Endothelial cell of umbilical vein (primary cell): ENCODE data around the gene SH3BP4.

ENCODE experiments used
- EZH2 ChIP-seq: IDR thresholded peaks from 2 replicates; pipeline ENCODE4 v1.6.1; 2012; ENCODE audit warnings: borderline replicate concordance, low read depth, mild to moderate bottlenecking, moderate library complexity, low read length, inconsistent platforms; ENCODE audit not compliant: severe bottlenecking
- GATA2 ChIP-seq: IDR thresholded peaks from 2 replicates; pipeline ENCODE4 v1.7.0; 2011; ENCODE audit warnings: low read depth, mild to moderate bottlenecking, moderate library complexity, mixed read lengths, low read length; ENCODE audit not compliant: insufficient read length, insufficient read depth
- JUN ChIP-seq: IDR thresholded peaks from 2 replicates; pipeline ENCODE4 v1.6.1; 2011; ENCODE audit warnings: borderline replicate concordance, low read depth; ENCODE audit not compliant: insufficient read length, insufficient read depth
- MYC ChIP-seq: IDR thresholded peaks from one replicate; pipeline ENCODE4 v1.6.1; 2011; ENCODE audit warnings: mild to moderate bottlenecking, low read depth, low read length
- POLR2A ChIP-seq: IDR thresholded peaks from 2 replicates; pipeline ENCODE4 v1.6.1; 2012; ENCODE audit warnings: low read depth, mild to moderate bottlenecking, control low read depth, low read length
- POLR2AphosphoS5 ChIP-seq: IDR thresholded peaks from 2 replicates; pipeline ENCODE4 v1.6.1; 2012; ENCODE audit warnings: low read depth, mild to moderate bottlenecking, control low read depth, low read length, moderate library complexity; ENCODE audit not compliant: insufficient read depth
- TF ChIP-seq, protein P1 (sequence below): IDR thresholded peaks from 2 replicates; pipeline ENCODE4 v1.6.1; 2011; ENCODE audit not compliant: insufficient read depth, insufficient read length
- TF ChIP-seq, protein P2 (sequence below), 2 donors: IDR thresholded peaks; 1 replicate in 1 of 2; 2 replicates in 1 of 2; pipeline ENCODE4 v1.5.1; 2011; ENCODE audit warnings: low read length in 2 of 2, mild to moderate bottlenecking in 2 of 2, moderate library complexity in 2 of 2, control low read depth in 1 of 2, inconsistent platforms in 1 of 2, low read depth in 1 of 2; ENCODE audit not compliant: insufficient read depth in 1 of 2; ENCODE audit errors: extremely low read depth in 1 of 2

GRCh38 chr2:235082578-235083338, 130.9 kb downstream of the SH3BP4 start:
- TF ChIP-seq, protein P1, sequence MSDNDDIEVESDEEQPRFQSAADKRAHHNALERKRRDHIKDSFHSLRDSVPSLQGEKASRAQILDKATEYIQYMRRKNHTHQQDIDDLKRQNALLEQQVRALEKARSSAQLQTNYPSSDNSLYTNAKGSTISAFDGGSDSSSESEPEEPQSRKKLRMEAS: no peak
- TF ChIP-seq, protein P2, sequence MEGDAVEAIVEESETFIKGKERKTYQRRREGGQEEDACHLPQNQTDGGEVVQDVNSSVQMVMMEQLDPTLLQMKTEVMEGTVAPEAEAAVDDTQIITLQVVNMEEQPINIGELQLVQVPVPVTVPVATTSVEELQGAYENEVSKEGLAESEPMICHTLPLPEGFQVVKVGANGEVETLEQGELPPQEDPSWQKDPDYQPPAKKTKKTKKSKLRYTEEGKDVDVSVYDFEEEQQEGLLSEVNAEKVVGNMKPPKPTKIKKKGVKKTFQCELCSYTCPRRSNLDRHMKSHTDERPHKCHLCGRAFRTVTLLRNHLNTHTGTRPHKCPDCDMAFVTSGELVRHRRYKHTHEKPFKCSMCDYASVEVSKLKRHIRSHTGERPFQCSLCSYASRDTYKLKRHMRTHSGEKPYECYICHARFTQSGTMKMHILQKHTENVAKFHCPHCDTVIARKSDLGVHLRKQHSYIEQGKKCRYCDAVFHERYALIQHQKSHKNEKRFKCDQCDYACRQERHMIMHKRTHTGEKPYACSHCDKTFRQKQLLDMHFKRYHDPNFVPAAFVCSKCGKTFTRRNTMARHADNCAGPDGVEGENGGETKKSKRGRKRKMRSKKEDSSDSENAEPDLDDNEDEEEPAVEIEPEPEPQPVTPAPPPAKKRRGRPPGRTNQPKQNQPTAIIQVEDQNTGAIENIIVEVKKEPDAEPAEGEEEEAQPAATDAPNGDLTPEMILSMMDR (IDR thresholded peaks at IDR 0.05; ENCODE audit: extremely low read depth in 1 of 2, insufficient read depth in 1 of 2, low read depth in 1 of 2, low read length in 2 of 2): no peak
- TF ChIP-seq POLR2A (no peak), JUN (no peak), EZH2 (no peak), POLR2AphosphoS5 (no peak), MYC (no peak), GATA2 (no peak)
